Heart left ventricle (tissue), 13 donors: ENCODE data around the gene APC2.

Experiments
- CTCF ChIP-seq, 12 donors: fragments of 200-600 bp; sonication (generic) in 4 of 12; IDR thresholded peaks; one replicate each; pipeline versions ENCODE4 v1.5.0 to v1.8.0; 2018 to 2022; ENCODE audit warnings: antibody characterized with exemption in 12 of 12, mild to moderate bottlenecking in 5 of 12
- POLR2A ChIP-seq, 2 donors: fragments of 450-650 bp; IDR thresholded peaks; one replicate each; pipeline ENCODE4 v1.6.1; 2017; ENCODE audit warnings: antibody characterized with exemption in 2 of 2, mild to moderate bottlenecking in 2 of 2, moderate library complexity in 2 of 2
- donor health status: ischemic (EF 13 %, LVEDD 7.1; RV severe dilation, severe dysfunction).
- donor health status: DM: no; HTN: yes; CAD: no.
- donor health status: DM: no; HTN: no; CAD: no.
- donor health status: ischemic (EF 25% LVEDD 6.9; RV normal size, moderate dysfunction).
- donor health status: ischemic (EF 25% LVEDD 5.7; RV mildly dilated, moderate dysfunction).
- donor health status: ischemic (EF 35%, LVEDD 5.7; RV mildly dilated, moderate dysfunction).
- donor health status: nonischemic (EF 11% LVEDD 7.7; RV severe dilation, severe dysfunction).
- donor health status: DM: yes; HTN: yes; CAD: no.
- donor health status: PGD.
- donor health status: ischemic (EF 29% LVEDD 5.4; RV normal size, mild dysfunction).
- donor health status: nonischemic (EF 23%, LVEDD 6.1; RV moderate dilation, normal function).

- TF ChIP-seq CTCF (IDR thresholded peaks at IDR 0.05) (no peak), POLR2A (IDR thresholded peaks at IDR 0.05) (no peak)
Observed at GRCh38 chr19:1475751-1476437, 26.0 kb downstream of the APC2 start.
